NK-92 (cell line): ENCODE data around the gene ST7.
"Not testable (repeated sequence)": the region's sequence is repeated elsewhere in the genome, so short reads cannot be mapped to it uniquely, and the experiment has no call there.

Experiments used
- DNase-seq: peaks from one replicate; lab custom pipeline; 2025; ENCODE audit not compliant: unreplicated experiment; lab: John Stamatoyannopoulos, UW

ST7 gene

DNA sequence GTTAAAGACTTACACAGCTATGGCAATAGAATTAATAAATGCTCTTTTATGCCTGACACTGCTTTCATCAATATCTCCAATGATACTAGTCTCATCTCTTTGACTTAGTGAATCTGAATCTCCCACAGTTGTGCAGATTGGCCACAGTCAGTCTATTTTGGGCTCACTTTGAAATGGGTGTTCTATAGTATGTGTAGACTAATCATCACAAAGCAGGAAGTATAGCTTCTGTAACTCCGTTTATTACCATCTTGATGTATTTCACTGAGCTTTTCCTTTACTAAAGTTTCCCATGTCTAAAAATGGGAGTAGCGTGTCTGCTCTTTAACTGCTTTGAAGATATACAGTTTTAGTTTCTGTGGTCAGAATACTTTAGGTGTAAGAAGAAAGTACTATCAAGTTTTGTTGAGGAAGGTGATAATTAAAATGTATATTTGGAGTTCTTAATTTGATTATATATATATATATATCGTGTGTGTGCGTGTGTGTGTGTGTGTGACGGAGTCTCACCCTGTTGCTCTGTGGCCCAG, 70.1 kb downstream of the ST7 start:
- DNase-seq: no peak

DNA sequence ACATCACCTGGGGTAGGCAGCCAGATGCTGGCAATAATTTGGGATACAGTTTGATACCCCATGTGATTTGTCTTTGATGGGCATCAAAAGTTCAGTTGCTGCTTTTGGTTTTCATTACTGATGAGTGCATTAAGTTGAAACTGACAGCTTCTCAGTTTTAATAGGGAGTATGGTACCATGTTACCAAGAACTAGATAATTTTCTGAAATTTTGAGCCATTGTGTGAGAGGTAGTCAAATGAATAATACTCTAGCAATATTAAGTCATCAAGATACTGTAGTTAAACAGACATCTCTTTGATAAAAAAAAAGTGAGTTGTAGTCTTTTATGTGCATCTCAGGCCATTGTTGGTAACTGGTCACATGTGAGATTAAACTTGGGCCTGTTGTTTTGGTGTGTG, 71.5 kb downstream of the ST7 start:
- no peak for DNase-seq

DNA sequence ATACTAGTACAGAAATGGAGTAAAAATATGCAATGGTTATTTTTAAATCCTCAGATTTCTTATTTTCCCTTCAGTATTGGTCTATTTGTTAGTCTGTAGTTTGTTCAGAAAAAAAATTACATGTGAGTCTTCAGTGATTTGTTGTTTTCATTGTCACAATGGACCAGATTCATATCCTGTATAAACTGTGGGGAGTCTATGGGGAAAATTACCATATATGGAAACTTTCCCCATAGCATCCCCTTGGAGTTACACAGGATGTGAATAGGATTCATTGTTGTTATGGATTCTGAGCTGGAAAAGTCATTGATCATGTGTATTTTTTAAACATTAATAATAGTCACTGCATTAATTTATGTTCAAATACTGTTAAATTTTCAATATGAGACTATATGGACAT, 72.6 kb downstream of the ST7 start:
- no peak for DNase-seq

DNA sequence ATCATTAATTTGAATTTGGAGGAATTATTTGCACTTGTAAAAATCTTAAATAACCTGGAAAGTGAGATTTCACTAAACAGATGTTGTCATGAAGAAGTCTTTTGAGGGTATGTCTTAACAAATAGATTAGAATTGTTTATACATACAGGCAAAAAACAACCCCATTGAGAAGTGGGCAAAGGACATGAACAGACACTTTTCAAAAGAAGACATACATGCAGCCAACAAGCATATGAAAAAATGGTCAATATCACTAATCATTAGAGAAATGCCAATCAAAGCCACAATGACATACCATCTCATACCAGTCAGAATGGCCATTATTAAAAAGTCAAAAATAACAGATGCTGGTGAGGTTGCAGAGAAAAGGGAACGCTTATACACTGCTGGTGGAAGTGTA, 77.0 kb downstream of the ST7 start:
- DNase-seq: not testable (repeated sequence)

DNA sequence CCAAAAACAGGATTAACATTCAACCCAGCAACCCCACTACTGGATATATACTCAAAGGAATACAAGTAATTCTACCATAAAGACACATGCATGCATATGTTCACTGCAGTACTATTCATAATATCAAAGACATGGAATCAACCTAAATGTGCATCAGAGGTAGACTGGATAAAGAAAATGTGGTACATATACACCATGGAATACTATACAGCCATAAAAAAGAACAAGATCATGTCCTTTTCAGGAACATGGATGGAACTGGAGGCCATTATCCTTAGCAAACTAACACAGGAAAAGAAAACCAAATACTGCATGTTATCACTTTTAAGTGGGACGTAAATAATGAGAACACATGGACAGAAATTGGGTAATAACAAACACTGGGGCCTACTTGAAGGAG, 77.5 kb downstream of the ST7 start:
- DNase-seq: not testable (repeated sequence)

DNA sequence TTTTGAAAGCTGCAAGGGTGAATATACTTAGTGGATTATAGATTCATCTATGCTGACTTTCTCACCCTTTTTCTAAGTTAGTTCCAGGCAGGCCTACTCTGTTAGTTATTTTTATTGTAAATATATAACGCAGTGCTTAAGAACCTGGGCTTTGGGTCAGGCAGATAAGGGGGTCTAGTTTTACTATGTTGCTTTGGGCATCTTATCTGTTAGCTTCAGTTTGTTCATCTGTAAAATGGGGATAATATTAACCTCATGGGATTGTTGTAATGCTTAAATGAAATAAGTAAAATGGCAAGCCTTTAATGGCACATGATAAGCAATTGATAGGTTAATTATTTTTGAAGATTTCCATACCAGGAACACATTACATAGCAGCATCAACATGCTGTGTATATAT, 79.5 kb downstream of the ST7 start:
- DNase-seq: no peak

DNA sequence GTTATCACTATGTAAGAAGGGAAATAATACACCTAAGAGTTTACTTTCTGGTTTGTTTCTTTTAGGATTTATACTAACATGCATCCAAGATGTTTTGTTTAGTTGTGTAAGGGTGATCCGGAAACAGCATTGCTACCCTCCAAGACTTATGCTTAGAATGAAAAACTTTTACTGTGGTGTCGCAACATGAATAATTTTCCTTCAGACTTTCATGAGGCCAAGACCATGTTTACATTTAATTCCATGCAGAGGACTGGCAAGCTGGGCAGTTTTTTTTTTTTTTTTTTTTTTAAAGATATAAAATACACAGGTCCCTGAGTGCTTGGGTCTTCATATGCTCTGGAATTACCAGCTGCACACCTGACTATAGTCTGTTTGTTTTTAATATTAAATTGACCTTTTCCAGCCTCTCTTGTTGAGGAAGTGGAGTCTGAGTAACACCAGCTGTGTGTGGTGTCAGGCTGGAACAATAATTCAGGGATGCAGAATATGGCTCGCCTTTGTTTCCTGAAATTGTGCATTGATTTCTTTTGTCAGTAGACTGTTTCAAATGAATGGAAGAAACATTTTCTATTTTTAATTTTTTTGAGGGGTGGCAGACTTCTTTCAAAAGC, 81.7 kb downstream of the ST7 start:
- DNase-seq: no peak

DNA sequence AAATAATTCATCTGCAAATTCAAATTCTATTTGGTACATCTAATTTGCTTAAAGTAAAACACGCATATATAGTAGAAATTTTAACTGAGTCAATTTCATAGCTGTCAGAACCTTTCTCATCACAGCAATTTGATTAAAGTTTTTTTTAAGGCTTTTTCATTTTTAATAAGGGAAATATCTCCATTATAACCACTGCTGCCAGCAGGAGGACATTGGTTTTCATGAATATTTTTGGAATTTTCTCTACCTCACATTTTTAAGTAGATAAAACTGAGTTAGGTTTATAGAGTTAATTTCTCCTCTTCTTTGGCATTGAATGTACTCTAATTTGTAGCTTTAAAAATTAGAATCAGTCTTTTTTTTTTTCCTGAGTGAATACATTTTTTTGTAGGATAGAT, 82.2 kb downstream of the ST7 start:
- no peak for DNase-seq

DNA sequence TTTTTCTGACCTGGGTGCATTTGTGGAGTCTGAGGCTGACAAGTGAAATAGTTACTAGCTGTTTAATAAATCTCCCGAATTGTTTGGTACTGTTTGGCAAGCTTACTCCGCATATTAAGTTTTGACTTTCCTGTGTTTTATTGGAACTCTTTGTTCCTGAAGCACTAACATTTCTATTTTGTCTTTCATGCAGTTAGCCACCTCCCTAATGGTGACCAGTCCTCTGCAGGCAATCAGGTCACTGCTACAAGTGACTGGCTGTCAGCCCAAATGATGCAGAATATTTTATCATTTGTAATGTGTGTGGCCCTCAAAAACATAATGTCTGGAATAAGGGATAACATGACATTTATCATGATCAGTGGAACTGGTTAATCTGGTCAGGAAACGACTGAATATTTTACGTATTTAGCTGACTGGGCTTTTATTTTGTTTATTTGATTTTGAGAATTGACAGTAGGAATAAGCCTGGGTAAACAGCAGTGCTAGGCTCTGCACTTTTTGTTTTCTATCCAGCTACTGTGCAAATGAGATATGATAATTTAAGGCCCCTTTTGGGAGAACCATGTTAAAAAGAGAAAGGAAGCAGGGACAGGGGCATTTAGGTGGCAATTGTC, 82.9 kb downstream of the ST7 start:
- no peak for DNase-seq

DNA sequence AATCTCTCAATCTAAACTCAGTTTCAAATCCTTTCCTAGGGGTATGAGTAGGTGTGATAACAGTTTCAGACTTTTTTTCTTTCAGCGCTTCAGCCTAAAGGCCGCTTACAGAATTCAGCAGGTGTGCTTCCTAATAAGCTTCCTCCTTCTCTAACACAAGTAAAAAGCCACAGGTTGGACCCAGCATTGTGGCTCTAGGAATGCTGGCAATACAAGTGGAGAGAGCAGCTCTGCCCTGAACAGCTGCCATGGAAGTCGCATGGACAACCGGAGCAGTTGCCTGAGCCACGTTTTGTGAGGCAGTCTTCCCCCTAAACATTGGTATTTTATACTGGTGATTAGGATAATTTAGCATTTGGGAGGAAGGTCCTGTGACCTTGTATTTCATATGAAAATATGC, 83.5 kb downstream of the ST7 start:
- DNase-seq: no peak

DNA sequence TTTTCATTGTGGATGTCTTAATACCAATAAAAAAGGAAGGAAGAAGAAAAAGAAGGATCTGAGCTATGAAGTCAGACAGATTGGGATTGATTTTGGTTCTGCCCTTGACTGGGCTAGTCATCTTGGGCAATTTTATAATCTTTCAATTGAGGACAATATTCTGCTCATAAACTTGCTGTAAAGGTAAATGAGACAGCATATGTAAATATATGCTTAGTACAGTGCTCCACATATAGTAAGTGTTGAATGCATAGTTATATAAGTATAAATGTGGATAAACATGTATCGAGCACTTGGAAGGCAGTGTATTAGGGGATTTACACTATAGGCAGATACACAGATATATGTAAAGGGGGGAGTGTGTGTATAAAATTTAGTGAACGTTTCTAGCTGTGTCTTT, 85.1 kb downstream of the ST7 start:
- DNase-seq: no peak

DNA sequence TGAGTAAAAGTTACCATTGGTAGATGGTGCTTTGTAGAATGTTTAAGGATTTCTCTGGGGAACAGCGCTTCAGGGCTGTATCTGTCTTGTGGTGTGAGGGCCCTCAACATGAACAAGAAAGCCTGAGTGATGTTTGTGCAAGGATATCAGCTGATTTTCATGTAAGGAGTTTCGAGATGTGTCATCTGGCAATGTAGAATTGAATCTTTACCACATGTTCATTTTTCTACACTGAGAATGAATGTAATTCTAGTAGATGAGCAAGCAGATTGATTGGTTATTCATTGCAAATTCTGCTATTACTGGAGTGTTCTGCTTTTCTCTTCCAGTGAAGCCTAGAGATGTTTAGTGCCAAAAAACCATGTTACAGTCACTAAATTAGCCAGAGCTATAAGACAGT, 87.7 kb downstream of the ST7 start:
- DNase-seq: no peak

DNA sequence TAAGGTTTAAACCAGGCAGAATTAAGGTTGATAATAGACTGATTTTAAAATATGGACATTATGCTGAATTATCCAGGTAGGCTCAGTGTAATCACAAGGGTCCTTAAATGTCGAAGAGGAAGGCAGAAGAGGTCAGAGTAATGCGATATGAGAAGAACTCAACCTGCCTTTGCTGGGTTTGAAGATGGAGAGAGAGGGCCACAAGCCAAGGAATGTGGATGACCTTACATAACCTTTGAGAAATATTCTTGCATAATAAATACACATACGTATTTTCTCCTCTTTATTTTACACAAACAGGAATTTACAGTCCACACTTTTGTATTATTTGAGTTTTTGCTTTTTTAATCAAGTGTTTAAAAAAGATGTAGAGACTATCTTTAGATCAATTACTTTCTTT, 88.5 kb downstream of the ST7 start:
- DNase-seq: no peak

DNA sequence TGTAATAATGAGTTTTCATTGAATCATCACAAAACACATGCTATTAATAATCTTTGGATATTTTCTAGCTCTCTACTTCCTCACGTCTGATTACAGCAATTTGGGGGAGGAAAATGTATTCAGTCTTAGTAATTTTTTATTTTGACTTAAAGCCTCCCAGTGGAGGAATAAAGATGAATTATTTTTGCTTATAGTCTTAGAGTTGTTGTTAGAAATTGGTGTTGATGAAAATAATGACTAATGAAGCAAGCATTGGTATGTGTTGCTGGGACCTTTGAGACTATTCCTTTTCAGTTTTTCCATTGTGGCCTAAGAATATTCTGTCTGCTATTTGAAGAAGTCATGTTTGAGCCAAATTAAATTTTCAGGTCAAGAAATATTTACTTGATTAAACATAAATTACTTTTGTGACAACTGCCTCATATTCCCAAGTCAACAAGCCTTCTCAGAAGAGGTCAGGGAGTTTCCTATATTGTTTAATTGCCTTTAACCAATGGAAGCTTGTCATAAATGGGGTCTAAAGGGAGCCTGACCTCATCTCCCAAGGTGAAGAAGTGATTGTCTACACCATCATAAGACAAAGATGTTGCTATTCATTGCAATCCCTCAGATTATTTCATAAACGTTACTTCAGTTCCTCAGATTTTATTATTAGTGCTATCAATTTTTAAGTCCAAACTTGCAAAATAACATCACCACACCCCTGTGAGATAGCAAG, 90.0 kb downstream of the ST7 start:
- no peak for DNase-seq

DNA sequence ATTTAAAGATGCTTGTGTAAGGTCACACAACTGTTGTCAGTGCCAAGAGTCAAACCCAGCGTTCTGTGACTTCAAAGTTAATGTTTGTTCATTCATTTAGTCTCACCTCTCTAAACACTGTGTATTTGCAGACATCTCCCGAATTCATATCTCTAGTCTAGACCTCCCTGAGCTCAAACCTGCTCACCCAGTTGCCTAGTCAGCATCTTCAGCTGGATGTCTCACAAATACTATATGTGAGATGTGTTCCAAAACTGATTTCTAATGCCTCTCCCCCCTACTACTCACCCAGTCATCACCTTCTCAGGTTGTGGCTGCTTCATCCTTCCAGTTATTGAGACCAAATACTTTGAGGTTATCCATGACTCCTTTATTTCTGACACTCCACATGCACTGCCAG, 91.4 kb downstream of the ST7 start:
- DNase-seq: no peak

DNA sequence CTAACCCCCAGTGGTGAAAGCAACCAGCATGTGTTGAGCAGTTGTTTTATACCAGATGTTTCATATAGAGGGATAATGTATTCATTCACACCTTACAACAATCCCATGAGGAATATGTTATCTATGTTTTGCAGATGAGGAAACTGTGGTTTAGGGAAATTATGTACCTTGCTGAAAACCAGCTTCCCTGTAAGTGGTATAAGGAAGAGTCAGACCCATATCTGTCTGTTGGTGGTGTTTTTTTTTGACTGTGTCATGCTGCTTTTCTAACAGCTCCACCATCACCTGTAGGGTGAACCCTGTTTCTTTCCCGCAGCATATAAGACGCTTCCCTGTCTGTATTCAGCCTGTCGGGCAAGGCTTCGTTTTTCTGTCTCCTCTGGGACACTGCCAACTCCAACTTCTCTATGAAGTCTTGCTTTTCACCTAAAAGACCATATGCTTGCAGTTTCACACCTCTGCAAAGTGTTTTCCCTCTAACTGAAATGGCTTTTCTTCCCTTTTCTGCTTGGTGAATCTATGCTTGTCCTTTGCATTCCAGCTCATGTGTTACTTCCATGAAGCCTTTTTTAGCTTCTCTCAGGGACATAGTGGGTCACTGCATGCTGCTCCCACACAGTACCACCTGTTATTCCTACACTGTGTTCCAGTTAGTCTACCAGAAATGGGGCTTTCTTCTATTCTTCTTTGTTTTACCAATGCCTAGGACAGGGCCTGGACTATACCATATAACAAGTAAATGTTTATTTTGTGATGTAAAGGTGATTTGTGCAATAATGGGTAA, 92.8 kb downstream of the ST7 start:
- DNase-seq: no peak

DNA sequence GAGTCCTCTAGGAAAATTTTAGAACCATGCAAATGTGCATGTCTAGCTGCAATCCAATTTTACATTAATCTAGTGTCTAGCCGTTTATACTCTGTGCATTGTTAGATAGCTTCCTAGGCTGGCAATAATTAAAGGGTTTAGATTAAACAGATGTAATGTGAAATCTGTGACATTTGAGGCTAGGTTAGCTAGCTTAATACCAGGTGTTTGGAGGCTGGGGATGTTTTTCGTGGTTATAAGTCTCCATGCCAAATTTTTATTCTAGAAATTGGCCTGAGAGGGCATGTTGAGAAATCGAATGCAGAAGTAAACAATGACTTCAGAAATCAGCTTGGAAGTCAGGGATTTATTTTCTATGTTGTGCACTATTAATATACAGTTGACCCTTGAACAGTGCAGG, 94.2 kb downstream of the ST7 start:
- DNase-seq: no peak

DNA sequence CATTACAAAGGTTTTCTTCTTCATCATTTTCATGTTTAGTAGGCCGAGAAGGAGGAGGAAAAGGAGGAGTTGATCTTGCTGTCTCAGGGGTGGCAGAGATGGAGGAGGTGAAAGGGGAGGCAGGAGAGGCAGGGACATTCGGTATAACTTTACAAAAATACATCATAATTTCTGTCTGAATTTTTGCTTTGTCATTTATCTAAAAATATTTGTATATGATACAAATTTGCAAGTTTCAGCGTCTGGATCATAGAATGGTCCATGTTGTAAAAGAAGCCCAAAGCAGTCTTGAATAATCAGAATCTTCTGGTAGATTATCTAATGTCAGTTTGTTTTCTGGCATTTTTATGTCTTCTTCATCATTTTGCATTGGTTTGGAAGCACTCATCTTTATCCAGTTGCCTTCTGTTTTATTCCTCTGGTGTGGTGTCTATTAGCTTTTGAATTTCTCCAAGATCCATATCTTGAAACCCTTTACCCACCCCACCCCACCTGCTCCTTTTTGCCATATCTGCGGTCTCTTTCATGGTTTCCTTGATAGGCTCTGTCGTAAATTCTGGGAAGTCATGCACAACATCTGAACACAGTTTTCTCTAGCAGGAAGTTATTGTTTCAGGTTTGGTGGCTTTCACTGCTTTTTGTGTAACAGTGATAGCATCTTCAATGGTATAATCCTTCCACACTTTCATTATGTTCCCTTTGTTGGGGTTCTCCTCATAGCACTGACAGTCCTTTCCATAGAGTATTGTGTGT, 95.0 kb downstream of the ST7 start:
- DNase-seq: no peak

DNA sequence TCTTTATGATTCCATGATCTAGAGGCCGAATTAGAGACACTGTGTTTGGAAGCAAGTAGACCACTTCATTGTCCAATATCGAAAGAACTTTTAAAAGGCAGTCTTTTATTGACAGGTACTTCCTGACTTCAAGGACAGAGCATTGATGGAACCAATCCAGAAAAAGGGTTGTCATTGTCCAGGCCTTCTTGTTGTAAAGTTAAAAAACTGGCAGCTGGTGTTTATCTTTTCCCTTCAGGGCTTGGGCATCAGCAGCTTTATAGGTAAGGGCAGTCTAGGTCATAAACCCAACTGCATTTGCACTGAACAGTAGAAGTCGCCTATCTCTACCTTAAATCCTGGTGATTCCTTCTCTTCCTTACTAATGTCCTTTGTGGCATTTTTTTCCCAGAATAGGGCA, 95.6 kb downstream of the ST7 start:
- DNase-seq: no peak

DNA sequence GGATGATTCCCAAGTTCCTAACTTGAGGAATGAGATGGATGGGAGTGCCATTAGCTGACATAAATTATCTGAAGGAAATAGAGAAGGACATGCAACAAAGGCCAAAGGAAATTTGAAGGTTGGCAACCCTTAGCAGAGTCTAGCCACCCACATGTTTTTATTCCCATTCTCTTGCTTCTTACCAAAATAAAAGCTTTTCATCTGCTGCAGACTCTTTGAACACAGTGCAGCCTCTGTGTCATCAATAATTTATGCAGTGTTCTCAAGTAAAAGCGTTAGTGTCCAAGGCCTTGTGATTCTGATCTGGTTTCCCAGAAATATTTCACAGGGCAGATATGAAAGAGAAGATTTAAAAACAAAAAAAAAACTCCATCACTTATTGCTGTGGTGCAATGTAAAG, 98.5 kb downstream of the ST7 start:
- DNase-seq: no peak

DNA sequence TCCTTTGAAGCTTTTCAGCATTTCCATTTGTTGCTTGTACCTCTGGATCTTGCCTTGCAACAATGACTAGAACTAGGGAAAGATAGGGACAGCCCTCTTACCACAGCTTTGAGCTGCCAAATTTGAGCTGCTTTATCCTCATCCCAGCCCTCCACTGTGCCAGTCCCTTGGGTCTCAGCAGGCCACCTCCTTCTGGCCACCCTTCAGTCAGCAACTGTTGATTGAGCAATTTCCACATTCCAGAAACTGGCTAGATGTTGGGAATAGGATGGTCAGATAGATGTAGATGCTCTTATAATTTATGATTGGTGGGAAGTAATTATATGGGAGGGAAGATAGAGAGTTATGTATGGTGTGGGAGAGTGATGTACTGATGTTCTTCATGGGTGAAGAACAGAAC, 100.1 kb downstream of the ST7 start:
- DNase-seq: no peak
